Measurements from ENCODE around the gene EDARADD.

DNA sequence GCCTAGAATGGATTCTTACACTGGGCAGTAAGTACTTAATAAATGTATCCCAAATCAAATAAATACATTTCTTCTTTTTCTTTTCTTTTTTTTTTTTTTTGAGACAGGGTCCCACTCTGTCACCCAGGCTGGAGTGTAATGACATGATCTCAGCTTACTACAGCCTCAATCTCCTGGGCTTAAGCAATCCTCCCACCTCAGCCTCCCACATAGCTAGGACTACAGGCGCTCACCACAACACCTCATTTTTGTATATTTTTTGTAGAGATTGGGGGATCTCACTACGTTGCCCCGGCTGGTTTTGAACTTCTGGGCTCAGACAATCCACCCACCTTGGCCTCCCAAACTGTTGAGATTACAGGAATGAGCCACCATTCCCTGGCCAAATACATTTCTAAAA is 66.0 kb downstream of the EDARADD start:
- TF ChIP-seq CTCF (optimal IDR thresholded peaks at IDR 0.05 in 1 of 3, IDR thresholded peaks at IDR 0.05 in 1 of 3, conservative IDR thresholded peaks at IDR 0.05 in 1 of 3; ENCODE audit: extremely low read depth in 1 of 3, insufficient read depth in 2 of 3, low read length in 3 of 3) (no peak), EZH2 (IDR thresholded peaks at IDR 0.05; ENCODE audit: low read length) (no peak)

All from keratinocyte (primary cell).